Heart right ventricle (tissue), 16 donors: ENCODE data around the gene CCDC92. TPM values are rescaled to one million over a fixed set of nuclear protein-coding genes. Genes with fewer than 3 reads are reported as not detected.
A peak's percentile ranks its signal among the peaks of the same experiment; 100 is the strongest.

Source experiments
- ATAC-seq, 8 donors: fragments of 200-7000 bp; cut with Tn5 transposase; one replicate each; pipeline ENCODE4 v1.9.1; 2020; ENCODE audit warnings: mild to moderate bottlenecking in 8 of 8, moderate library complexity in 8 of 8, moderate number of reproducible peaks in 1 of 8
- DNase-seq, 2 donors: peaks; one replicate each; pipeline ENCODE4 v3.0.0-alpha.2; 2020
- H3K27ac ChIP-seq, 10 donors: fragments of 200-600 bp; sonication (generic) in 2 of 10; one replicate each; pipeline versions ENCODE4 v1.5.0 to v1.8.0; 2020 to 2022; ENCODE audit warnings: mild to moderate bottlenecking in 3 of 10
- H3K27me3 ChIP-seq, 7 donors: fragments of 200-600 bp; one replicate each; pipeline ENCODE4 v1.8.0; 2021 to 2022; ENCODE audit warnings: mild to moderate bottlenecking in 2 of 7
- H3K36me3 ChIP-seq, 9 donors: fragments of 200-600 bp; sonication (generic) in 1 of 9; one replicate each; pipeline versions ENCODE4 v1.5.0 to v1.8.0; 2020 to 2022; ENCODE audit warnings: mild to moderate bottlenecking in 2 of 9
- H3K4me1 ChIP-seq, 9 donors: fragments of 200-600 bp; sonication (generic) in 1 of 9; one replicate each; pipeline versions ENCODE4 v1.5.0 to v1.8.0; 2020 to 2022; ENCODE audit warnings: mild to moderate bottlenecking in 4 of 9
- H3K4me3 ChIP-seq, 10 donors: fragments of 200-600 bp; sonication (generic) in 2 of 10; one replicate each; pipeline versions ENCODE4 v1.5.0 to v1.8.0; 2020 to 2022; ENCODE audit warnings: mild to moderate bottlenecking in 7 of 10, moderate library complexity in 2 of 10
- H3K9me3 ChIP-seq, 11 donors: fragments of 200-600 bp in 10 of 11; sonication (generic) in 2 of 11; one replicate each; pipeline versions ENCODE4 v1.5.0 to v1.8.0; 2013 to 2022; ENCODE audit warnings: mild to moderate bottlenecking in 2 of 11, control low read depth in 1 of 11, moderate library complexity in 1 of 11
- WGBS, 2 donors: extraction: QIAGEN DNeasy Blood & Tissue Kit; methylation state at CpG; one replicate each; pipeline ENCODE4 v1.1.7; 2013; ENCODE audit warnings: inconsistent platforms in 1 of 2; 5-methylcytosine and 5-hydroxymethylcytosine counted together
- intact Hi-C, 10 donors: fragments of 100-400 bp; cut with DNase I; formaldehyde crosslinking; loops; one replicate each; pipeline versions ENCODE4 v1.11.1 to v1.14.2; 2022
- polyA plus RNA-seq, 2 donors: library from polyadenylated mRNA; stranded (reverse); fragments of 200-250 nt; gene quantifications; one replicate each; pipeline ENCODE4 v1.2.3, GENCODE V29; 2013
- total RNA-seq, 10 donors: library from RNA; stranded (reverse); fragmentation: NEBNext Ultra II Directional in 3 of 10; extraction: Animal tissue kit (Norgen Biotek cat#: 25700) in 3 of 10; gene quantifications; one replicate each; pipeline versions ENCODE4 v1.2.1 to v1.2.4, GENCODE V29; 2021 to 2023
- TF ChIP-seq, protein P1 (sequence below), 9 donors: fragments of 200-600 bp; sonication (generic) in 2 of 9; IDR thresholded peaks; one replicate each; pipeline versions ENCODE4 v1.5.0 to v1.8.0; 2021 to 2022; ENCODE audit warnings: antibody characterized with exemption in 9 of 9, mild to moderate bottlenecking in 5 of 9, moderate library complexity in 1 of 9
- donor health status: Arrhythmogenic right ventricular cardiomyopathy.
- donor health status: ischemic (EF 13 %, LVEDD 7.1; RV severe dilation, severe dysfunction).
- donor health status: healthy with polysubstance abuse.
- donor health status: DM: no; HTN: yes; CAD: no.
- donor health status: DM: no; HTN: no; CAD: no.
- donor health status: ischemic (EF 25% LVEDD 6.9; RV normal size, moderate dysfunction).
- donor health status: ischemic (EF 25% LVEDD 5.7; RV mildly dilated, moderate dysfunction).
- donor health status: healthy.
- donor health status: DM: yes; HTN: yes; CAD: no.
- donor health status: Ischemic cardiomyopathy.
- donor health status: ischemic (EF 35%, LVEDD 5.7; RV mildly dilated, moderate dysfunction).
- donor health status: nonischemic (EF 11% LVEDD 7.7; RV severe dilation, severe dysfunction).
- donor health status: DM: yes; HTN: yes; CAD: no.
- donor health status: PGD.
- donor health status: ischemic (EF 29% LVEDD 5.4; RV normal size, mild dysfunction).
- donor health status: nonischemic (EF 23%, LVEDD 6.1; RV moderate dilation, normal function).

The CCDC92 gene
- total and polyA plus RNA-seq, 12 donors: 38.5 to 77.1 (median 56.5) TPM

DNA sequence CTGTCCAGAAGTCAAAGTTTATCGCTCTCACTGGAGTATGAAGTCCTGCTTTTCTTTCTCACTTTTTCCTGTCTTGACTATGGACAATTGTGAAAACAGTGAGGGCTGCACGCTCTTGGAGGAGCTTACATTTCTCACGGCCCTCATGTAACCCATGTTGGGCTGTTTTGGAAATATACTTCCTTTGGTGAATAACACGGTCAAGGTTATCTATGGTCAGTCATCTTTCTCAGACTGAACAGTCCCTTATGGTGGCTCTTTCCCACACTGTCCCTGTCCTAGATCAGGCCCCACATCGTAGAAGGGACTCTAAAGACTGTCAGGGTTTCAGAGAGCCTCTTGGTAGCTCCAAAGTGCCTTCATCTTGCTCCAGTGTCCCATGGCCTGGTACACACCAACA lies 7.2 kb downstream of the CCDC92 start:
- Histone ChIP-seq H3K27me3 (no peaks in the 10 kb centered on the region), H3K36me3 (peaks cover 0 to 17% (median 0%) of the 10 kb centered on the region in 9 donors), H3K4me1 (peaks cover 0 to 78% (median 12%) of the 10 kb centered on the region in 9 donors), H3K4me3 (no peak overlapping the region), H3K9me3 (no peaks in the 10 kb centered on the region), H3K27ac (peak overlapping the region in 4 of 10 donors; percentile 18 to 52 (median 32))
- TF ChIP-seq, protein P1, sequence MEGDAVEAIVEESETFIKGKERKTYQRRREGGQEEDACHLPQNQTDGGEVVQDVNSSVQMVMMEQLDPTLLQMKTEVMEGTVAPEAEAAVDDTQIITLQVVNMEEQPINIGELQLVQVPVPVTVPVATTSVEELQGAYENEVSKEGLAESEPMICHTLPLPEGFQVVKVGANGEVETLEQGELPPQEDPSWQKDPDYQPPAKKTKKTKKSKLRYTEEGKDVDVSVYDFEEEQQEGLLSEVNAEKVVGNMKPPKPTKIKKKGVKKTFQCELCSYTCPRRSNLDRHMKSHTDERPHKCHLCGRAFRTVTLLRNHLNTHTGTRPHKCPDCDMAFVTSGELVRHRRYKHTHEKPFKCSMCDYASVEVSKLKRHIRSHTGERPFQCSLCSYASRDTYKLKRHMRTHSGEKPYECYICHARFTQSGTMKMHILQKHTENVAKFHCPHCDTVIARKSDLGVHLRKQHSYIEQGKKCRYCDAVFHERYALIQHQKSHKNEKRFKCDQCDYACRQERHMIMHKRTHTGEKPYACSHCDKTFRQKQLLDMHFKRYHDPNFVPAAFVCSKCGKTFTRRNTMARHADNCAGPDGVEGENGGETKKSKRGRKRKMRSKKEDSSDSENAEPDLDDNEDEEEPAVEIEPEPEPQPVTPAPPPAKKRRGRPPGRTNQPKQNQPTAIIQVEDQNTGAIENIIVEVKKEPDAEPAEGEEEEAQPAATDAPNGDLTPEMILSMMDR (IDR thresholded peaks at IDR 0.05): no peak
- DNase-seq: no peak
- intact Hi-C loops: no loop called here
- ATAC-seq: peak in 7 of 8 donors; percentile 43 to 73 (median 56)
- 59 to 62% methylated on average over 5 of the region's 5 CpGs for WGBS, 2 donors

DNA sequence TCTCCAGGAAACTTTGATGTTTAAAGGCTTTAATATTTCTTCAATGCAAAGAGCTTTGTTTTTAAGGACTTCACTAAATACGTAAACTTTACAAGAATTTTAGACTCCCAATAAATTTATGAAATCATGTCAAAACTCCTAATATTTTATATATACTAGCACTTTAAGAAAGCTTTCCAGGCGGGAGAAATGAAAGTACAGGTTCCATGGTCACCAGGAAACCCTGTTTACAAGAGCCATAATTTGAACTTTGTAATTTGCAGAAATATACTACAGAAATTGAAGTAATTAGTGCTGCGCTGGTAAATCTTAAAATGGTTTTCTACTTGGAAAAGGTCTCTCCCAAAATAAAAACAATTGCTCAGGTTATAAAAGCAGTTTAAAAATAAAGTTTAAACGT lies 8.8 kb downstream of the CCDC92 start:
- ATAC-seq: no peak
- WGBS, 2 donors: 95% methylated on average over 4 of the region's 4 CpGs
- Histone ChIP-seq H3K9me3 (no peaks in the 10 kb centered on the region), H3K4me1 (peaks cover 0 to 74% (median 8%) of the 10 kb centered on the region in 9 donors), H3K27ac (no peak overlapping the region), H3K36me3 (peaks cover 0 to 17% (median 0%) of the 10 kb centered on the region in 9 donors), H3K27me3 (no peaks in the 10 kb centered on the region), H3K4me3 (no peak overlapping the region)
- intact Hi-C loops: no loop called here
- DNase-seq: no peak
- TF ChIP-seq, protein P1 (IDR thresholded peaks at IDR 0.05): no peak

DNA sequence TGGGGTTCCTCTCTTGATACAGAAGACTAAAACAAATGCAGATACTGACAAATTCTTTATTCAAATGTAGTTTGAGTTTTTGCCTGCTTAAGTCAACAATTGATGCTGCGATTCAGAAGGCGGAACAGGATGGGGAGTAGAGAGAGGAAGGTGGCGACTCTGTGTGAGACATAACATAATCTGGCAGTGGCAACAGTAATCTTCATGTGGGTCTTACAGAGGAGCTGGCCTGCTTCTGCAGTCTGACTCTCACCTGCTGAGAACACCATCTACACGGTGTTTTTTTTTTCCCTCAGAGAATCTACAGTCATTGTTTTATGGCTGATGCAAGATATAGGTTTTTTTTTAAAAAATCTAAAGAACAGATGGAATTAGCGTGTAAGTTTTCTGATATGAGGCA lies 10.1 kb downstream of the CCDC92 start:
- TF ChIP-seq, protein P1 (IDR thresholded peaks at IDR 0.05): no peak
- intact Hi-C loops: no loop called here
- no peak for DNase-seq
- ATAC-seq: no peak
- Histone ChIP-seq H3K4me1 (peaks cover 0 to 77% (median 12%) of the 10 kb centered on the region in 9 donors), H3K9me3 (no peaks in the 10 kb centered on the region), H3K27ac (peak overlapping the region in 2 of 10 donors; percentile 59 to 69), H3K27me3 (no peaks in the 10 kb centered on the region), H3K36me3 (peaks cover 0 to 16% (median 0%) of the 10 kb centered on the region in 9 donors), H3K4me3 (no peak overlapping the region)
- 70 to 77% methylated on average over 5 of the region's 5 CpGs for WGBS, 2 donors

DNA sequence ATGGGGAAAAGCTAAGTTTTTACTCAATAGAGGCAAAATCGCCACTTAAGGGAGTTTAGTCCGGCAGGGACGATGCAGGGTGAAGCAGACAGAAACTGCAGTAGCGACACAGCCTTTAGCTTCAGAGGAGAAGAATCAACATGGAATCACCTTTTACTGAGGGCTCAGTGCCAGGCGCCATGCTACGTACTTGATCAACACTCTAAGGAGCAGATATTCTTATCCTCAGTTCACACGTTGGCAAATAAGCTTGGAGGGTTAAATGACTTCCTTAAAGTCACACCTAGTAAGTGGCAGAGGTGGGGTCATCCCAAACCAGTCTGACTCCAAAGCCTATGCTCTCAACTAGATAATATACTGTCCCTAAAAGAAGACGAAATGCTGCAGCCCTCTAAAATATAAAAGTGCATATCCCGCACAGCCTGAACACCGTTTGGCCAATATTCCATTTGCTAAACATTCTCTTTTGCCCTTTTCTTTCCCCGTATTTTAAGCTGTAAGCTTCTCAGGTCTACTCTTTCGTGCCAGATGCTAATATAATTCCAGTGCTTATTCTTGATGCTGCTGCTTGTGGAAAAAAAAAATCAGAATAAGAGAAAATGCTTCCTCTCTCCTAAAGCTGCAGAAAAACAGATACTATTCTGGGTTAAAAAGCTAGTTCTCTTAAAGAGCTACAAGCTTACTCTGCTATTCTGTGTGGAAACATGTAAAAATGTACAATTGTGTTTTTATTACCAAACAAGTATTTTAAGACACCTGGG lies 10.9 kb downstream of the CCDC92 start:
- WGBS, 2 donors: 64 to 77% methylated on average over 12 of the region's 12 CpGs
- Histone ChIP-seq H3K36me3 (peaks cover 0 to 18% (median 0%) of the 10 kb centered on the region in 9 donors), H3K27ac (peak overlapping the region in 3 of 10 donors; percentile 12 to 69 (median 59)), H3K9me3 (no peaks in the 10 kb centered on the region), H3K27me3 (no peaks in the 10 kb centered on the region), H3K4me1 (peaks cover 0 to 70% (median 7%) of the 10 kb centered on the region in 9 donors), H3K4me3 (peak overlapping the region in 1 of 10 donors; percentile 12)
- DNase-seq (no peak), ATAC-seq (peak in 1 of 8 donors; percentile 31)
- TF ChIP-seq, protein P1 (IDR thresholded peaks at IDR 0.05): no peak
- intact Hi-C loops: no loop called here
